CD4-positive, alpha-beta T cell treated with Interleukin-15 for 4 hours (primary cell): ENCODE results near the gene KCMF1.
A peak's percentile ranks its signal among the peaks of the same experiment; 100 is the strongest.

Source experiments
- DNase-seq: peaks from one replicate; pipeline ENCODE4 v3.0.0-alpha.2; 2020; ENCODE audit warnings: low spot score

Gene KCMF1

DNA sequence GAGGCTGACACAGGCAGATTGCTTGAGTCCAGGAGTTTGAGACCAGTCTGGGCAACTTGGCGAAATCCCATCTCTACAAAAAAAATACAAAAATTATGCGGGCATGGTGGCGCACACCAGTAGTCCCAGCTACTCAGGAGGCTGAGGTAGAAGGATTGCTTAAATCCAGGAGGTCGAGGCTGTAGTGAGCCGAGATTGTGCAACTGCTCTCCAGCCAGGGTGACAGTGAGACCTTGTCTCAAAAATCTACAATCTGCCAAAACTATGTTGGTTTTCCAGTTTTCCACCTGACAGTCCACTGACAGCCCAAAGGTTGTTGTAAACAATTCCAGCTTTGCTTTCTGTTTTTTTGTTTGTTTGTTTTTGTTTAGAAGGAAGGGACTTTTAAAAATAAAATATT, 51.3 kb downstream of the KCMF1 start:
- no peak for DNase-seq

GRCh38 chr2:85024372-85025047, 53.5 kb downstream of the KCMF1 start:
- DNase-seq: no peak

DNA sequence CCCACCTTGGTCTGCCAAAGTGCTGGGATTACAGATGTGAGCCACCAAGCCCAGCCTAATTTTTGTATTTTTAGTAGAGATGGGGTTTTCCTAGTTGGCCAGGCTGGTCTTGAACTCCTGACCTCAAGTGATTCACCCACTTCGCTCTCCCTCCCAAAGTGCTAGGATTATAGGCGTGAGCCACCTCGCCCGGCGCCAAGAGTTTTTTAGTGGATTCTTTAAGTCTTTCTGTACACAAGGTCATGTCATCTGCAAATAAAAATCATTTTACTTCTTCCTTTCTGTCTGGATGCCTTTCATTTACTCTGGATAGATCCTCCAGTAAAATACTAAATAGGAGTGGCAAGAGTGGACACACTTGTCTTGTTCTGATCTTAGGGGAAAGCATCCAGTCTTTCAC, 61.7 kb downstream of the KCMF1 start:
- DNase-seq: no peak

DNA sequence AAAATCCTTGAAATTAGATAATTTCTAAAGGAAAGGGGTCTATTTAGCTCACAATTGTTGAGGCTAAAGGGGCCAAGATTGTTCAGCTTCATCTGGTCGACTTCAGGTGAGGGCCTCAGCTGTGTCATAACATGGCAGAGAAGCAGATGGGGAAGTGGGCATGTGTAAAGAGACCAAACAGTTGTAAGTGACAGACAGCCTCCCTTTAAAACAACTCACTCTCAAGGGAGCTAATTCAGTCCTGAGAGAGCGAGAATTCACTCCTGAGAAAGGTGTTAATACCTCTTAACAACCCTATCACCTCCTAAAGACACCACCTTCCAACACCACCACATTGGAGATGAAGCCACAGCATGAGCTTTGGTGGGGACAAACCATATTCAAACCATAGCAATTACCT, 62.4 kb downstream of the KCMF1 start:
- DNase-seq: no peak

DNA sequence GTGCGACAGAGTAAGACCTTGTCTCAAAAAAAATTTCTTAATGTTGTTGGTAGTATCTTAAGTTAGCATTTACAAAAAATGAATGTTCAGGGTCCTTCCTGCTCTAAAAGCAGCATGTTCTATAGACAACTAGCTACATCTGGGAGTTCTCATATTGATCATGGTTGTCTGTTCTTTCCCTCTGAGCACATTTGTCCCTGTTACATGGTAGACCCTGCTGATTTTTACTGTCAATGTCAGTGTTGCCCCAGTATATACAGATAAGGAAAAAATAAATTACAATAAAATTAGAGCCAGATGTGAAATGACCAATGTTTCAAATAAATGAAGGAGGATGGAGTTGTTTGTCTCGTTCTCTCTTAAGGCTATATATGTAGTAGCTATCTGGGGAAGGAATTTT, 63.2 kb downstream of the KCMF1 start:
- no peak for DNase-seq

- no peak for DNase-seq
These were observed 66.7 kb downstream of the KCMF1 start for GRCh38 chr2:85037622-85038021.

- no peak for DNase-seq
These were observed 71.4 kb downstream of the KCMF1 start for GRCh38 chr2:85042330-85042729.

GRCh38 chr2:85048534-85048933, 77.6 kb downstream of the KCMF1 start:
- no peak for DNase-seq

- DNase-seq: no peak
These were observed 78.3 kb downstream of the KCMF1 start for GRCh38 chr2:85049236-85049635.

- DNase-seq: peak; percentile 12
These were observed 82.8 kb downstream of the KCMF1 start for GRCh38 chr2:85053802-85054201.

DNA sequence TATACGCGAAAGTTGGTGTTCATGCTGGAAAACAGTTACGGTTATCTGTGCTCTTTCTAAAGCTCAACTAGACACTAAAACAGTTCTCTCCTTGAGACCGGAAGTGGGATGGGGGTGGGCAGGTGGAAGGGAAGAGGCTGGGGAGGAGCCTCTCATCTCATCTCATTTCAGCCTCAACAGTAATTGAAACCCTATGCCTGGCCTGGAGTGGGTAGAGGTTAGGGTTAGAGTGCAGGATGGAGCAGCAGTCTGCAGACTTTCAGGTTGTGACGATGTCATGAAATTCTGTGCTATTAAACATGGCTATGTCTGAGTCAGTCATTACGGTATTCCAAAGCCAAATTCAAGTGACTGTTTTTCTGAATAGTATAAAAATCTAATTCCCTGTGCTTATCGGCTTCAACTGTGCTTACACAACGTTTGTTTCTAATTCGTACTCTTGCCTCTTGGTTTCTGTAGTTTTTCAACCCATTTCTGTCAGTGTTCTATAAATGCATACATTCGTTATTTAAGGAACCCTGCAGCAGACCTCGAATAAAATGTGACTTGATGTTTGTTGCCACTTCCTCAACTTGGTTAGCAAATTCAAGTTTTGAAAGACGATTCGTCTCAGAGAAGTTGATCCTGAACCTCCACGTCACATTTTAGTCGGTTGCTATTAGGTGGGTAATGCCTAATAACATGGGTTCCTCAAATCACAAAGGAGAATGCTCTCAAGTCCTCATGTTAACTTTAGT, 86.4 kb downstream of the KCMF1 start:
- no peak for DNase-seq

DNA sequence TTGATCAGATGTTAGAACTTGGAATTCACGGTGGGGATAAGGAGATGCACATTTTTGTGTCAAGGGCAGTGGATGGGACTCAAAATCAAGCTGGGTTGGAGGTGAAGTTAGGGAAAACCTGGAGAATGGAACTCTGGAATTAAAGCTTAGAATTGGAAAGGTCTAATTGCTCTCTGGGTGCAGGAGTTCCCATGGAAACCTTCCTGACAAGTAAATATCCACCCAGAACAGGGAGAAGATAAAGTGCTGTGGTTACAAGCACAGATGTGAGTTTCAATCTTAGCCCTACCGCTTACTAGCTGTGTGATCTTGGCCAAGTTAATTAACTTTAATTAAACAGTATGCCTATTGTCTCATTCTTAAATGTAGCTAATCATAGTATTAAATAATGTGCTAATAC, 90.9 kb downstream of the KCMF1 start:
- no peak for DNase-seq

DNA sequence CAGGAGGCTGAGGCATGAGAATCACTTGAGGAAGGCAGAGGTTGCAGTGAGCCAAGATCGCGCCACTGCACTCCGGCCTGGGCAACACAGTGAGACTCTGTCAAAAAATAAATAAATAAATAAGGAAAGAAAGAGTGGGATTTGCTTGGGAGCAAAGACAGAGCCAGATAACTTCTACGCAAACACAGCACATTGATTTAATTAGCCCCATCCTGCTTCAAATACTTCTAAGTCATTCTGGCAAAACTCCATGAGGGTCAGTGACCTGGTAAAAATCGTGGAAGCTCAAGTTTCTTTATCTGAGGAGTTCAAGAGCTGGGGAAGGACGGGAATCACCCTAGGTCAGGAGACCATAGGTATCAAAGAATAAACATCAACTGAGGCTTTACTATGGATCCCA, 91.6 kb downstream of the KCMF1 start:
- DNase-seq: no peak

GRCh38 chr2:85063981-85064599, 93.1 kb downstream of the KCMF1 start:
- DNase-seq: no peak

DNA sequence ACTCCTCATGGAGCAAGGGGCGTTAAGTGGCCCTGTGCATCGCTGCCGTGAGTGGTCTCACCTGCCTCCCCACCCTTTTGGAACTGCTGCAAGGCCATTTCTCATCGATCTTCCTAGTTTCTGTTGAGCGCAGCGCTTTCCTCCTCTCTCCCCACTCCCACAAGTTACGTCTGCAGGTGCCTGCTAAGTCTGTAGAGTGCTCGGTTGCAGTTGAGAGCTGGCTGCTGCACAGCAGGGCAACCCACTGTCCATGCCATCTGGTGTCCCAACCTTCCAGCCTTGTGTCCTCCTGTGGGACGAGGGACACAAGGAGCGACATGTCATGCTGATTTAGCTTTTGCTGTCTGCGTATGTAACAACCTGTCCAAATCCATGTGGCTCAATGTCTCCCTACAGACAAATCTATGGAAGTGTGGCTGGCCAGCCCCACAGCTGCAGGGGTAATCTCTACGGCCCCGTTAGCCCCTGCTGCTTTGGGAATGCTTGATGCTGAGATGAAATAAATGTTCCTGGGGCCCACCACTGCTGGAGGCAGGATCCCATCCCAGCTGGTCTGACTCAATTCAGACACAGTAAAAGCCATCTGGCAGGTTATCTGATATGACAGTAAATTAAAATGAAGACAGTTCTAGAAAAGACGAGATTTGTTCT, 94.1 kb downstream of the KCMF1 start:
- no peak for DNase-seq

DNA sequence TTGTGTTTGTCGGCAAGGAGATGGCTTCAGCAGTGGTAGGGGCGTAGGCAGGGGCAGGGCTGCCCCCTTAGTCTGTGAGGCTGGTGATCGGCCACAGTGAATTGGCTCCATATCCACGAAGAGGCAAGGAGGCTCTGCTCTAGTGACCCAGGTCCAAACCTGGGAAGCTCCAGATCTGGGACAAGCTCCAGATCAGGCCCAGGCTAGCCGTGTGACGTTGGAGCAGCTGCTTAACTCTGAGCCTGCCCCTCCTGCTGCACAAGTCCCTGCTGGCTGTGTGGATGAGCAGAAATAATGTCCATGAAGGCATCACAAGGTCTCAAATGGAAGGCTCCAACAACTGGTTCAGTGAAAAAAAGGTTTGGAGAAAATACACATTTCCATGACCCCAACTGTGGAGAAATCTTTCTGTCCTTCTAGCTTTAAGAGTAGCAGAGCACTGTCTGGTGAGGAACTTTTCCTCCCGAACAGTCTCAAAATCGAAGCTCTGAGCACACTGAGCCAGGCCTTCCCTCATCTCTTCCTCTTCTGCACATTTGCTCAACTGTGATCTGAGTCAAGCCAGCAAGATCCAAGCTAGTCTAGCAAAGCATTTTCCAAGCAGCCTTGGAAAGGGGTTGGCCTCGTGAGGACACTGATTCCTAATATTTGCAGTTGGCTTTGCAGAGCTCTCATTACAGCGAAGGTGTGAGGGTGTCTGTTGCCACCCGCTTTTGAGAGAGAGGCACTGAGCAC, 95.2 kb downstream of the KCMF1 start:
- DNase-seq: no peak

GRCh38 chr2:85066874-85067351, 96.0 kb downstream of the KCMF1 start:
- peak; percentile 7 for DNase-seq

DNA sequence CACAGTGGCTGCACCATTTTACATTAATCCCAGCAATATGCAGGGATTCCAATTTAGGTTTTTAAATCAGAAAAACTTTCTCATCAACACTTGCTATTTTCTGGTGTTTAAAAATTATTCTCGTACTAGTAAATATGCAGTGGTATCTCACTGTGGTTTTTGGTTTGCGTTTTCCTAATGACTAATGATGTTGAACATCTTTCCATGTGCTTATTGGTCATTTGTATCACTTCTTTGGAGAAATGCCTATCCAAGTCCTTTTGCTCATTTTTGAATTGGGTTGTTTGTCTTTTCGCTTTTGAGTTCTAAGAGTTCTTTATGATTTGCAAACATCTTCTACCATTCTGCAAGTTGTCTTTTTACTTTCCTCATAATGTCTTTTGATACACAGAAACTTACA, 100.1 kb downstream of the KCMF1 start:
- no peak for DNase-seq

DNA sequence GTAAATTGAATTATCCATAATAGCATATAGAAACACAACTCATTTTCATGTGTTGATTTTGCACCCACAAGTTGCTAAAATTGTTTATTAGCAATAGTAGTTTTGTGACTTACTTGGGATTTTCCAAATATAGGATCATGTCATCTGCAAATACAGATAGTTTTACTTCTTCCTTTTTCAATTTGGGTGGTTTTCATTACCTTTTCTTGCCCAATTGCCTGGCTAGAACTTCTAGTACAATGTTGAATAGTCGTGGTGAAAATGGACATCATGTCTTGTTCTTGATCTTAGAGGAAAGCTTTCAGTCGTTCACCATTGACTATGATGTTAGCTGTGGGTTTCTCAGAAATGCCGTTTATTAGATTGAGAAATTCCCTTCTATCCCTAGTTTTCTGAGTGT, 102.1 kb downstream of the KCMF1 start:
- DNase-seq: no peak

DNA sequence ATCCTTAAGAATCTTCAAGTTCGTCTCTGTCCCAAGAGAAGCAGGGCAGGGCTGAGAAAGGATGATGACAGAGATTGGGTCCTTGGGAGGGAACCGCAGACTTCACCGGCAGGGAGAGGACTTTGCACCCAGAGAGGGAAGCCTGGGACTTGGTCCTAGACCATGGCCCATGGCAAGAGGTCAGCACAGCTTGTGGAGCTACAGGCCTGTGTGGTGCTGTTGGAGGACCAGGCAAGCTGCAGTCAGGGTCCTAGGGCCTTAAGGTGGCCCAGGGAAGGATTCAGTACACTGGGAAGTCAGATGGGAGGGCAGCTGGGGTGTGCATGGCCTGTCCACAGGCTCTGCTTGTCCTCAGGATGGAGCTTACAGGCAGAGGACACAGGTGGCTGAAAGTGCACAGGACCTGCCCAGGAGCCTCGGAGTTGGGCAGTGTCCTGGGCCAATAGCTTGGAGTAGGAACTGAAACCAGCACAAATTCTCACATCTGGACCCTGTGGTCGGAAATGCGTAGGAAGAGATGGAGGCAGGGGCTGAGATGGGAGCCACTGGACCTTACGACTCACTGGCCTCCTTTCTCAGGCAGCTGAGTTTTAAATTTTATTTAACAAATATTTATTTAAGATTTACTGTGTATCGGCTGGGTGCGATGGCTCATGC, 105.8 kb downstream of the KCMF1 start:
- DNase-seq: no peak

DNA sequence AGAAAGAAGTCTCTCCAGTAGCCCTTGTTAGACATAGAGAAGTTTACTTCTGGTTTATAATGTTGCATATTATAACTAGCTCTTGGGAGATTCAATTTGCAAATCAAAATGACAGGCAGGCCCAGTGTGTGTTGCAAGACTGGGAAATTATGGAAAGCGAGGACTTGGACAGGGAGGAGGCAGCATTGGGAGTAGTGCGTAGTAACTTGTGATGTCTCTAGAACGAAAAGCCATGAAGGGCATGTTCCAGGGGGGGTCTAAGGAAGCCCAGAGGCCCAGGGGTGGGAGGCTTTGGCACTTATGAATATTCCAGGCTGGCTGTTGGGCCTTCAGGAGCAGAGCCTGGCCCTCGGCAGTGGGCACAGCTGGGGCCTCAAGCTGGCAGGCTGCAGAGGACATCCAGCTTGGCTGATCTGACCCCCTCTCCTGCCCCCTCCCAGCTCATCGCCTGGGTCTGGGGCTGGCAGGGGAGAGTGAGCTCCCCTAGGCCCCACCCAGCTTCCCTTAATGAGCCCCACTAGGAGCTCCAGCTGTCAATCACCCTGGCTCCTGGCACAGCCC, 107.0 kb downstream of the KCMF1 start:
- DNase-seq: no peak
